GM19351 (cell line): Measurements from ENCODE around the gene WIPI1.
"Not testable (repeated sequence)": the region's sequence is repeated elsewhere in the genome, so short reads cannot be mapped to it uniquely, and the experiment has no call there.

Experiments used
- ATAC-seq: cut with Tn5 transposase; IDR thresholded peaks from one replicate; pipeline ENCODE4 v1.9.1; 2021; ENCODE audit warnings: mild to moderate bottlenecking, moderate library complexity; ENCODE audit not compliant: unreplicated experiment

The WIPI1 gene

GRCh38 chr17:68387435-68388218 lies 69.7 kb downstream of the WIPI1 start:
- ATAC-seq, result no peak

- ATAC-seq, result no peak
These were observed 71.6 kb downstream of the WIPI1 start for GRCh38 chr17:68385490-68386215.

DNA sequence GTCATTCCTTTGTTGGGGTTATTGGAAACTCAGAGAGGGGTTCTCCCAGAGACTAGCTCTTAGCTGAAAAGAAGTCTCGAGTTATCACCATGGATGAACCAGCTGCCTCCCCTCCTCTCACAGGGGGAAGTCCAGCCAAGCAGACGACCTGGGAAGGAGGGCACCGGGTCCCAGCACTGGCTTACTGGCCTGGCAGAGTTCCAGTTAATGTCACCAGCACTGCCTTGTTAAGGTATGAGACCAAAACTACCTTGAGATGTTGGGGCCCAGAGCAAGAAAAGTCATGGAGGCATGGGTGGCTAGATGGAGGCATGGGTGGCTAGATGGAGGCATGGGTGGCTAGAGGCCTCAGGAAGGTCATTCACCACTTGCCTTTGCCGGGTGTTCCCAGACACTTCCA lies 72.4 kb downstream of the WIPI1 start:
- no peak for ATAC-seq

DNA sequence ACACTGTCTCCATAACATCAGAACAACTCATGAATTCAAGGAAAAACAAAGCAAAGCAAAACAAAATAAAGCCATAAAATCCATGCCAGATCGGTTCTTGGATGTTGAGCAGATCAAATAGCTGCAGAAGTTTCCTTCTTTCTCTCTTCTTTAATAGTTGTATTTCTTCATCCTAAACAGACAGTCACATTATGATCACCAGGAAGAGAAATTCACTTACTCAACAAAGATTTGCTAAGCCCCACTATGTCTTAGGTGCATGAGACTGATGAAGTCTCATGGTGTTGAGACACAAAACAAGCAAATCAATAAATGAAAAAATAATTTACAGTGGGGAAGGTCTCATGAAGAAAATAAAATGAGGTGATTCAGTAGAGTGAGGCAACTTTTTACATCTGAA lies 72.8 kb downstream of the WIPI1 start:
- no peak for ATAC-seq

DNA sequence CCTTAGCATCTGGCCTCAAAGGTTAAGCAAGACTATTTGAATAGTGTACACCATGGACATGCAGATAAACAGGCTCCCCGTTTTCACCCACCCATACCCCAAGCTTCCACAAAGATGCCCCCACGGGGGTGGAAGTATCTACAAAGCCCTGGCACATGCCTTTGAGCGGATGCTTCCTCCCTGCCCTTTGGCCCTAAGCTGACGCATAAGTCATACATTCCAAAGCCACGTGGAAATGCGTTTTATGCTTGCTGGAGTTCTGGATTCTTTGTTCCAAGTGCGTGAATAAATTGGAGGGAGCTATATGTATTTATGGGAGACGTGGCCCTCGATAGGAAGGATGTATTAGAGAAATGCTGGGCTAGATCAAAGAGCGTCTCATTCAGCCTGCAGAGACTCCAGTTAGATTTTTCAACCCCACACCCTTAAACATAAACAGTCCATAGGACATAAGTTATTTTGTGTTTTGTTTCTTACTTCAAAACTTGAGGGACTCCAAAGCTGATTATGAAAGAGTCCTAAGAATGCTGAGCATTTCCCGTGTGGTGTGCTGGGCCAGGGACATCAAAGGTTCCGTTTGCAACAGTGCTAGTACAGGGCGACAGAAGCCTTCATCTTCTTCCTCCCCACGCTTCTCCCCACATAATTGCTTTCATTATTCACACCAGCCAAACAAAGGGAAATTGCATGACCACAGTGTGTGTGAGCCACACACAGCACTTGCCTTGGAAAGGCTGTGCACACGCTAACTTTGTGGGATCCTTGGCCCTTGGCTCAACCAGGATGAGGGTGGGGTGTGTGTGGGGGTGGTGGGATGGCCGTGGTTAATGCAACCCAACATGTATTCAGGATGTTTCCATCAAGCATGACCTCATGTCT lies 73.6 kb downstream of the WIPI1 start:
- ATAC-seq, result no peak

DNA sequence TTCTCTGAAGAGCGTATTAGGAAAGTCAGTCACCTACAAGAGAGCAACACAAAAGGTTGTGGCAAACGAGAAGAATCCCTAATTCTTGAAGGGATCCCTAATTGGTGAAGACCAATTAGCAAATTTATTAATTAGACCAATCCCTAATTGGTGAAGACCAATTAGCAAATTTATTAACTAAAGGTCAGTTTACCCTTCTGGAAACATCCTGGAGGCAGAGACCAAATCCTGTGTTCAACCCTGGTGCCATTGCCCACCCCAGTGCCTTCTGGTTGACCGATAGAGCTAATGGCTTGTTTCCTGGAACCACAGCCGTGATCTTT lies 74.2 kb downstream of the WIPI1 start:
- no peak for ATAC-seq

- no peak for ATAC-seq
These were observed 74.7 kb downstream of the WIPI1 start for GRCh38 chr17:68382582-68383085.

DNA sequence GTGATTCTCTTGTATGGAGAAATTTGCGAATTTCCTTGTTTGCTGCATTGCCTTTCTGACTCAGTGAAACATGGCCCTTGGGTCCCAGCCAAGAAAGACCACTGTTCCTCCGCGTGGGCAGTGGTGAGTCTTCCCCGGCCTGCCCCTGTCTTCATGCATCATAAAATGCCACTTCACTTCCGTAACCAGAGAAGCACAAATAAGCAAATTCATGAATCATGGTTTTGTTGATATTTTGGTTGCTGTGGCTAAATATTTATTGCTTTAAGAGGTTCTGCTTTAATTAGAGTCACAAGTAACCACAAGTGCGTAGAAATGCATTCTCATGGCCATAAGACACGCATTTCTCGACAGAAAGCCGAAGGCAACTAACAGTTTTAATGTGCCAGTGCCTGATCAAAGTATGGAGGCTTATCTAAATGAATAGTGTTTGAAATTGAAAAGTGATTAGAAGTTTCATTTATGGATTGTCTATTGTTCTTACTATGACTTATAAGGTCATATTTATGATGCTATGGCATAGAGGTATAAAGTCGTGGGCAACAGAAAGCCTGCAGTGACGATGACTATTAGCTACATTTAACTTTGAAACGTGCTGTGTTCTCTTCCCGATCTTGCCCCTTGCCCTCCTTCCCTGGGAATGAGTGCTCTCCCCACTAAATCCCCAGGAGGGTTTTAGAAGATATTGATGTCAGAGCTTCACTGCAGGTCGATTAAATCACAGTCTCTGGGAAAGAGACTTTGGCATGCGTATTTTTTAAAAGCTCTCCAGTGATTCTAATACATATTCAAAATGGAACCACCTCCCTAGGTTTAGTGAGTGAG lies 76.0 kb downstream of the WIPI1 start:
- ATAC-seq, result peak; percentile 65

DNA sequence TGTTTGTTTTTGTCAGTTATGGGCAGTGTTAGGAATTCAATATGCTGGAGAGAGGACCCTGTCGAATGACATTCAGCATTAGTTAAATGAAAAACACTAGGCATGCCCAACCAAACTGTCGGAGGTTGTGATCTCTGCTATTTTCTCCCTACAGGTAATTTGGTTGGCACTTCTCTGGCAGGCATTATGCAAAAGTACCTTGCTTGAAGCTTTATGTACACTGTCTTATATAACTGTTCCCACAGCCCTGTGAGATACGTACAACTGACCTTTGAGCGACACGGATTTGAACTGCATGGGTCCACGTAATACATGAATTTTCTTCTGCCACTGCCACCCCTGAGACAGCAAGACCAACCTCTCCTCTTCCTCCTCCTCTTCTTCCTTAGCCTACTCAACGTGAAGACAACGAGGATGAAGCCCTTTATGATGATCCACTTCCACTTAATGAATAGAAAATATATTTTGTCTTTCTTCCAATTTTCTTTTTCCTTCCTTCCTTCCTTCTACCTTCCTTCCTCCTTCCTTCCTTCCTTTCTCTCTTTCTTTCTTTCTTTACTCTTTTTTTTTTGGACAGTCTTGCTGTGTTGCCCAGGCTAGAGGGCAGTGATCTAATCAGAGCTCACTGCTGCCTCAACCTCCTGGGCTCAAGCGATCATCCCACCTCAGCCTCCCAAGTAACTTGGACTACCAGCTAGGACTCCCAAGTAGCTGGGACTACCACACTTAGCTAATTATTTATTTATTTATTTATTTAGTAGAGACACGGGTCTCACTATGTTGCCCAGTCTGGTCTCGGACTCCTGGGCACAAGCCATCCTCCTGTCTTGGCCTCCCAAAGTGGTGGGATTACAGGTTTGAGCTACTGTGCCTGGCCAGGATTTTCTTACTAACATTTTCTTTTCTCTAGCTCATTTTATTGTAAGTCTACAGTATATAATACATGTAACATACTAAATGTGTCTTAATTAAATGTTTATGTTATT lies 77.3 kb downstream of the WIPI1 start:
- ATAC-seq, result no peak

GRCh38 chr17:68379177-68379510 lies 78.2 kb downstream of the WIPI1 start:
- ATAC-seq, result no peak

- ATAC-seq, result no peak
These were observed 78.8 kb downstream of the WIPI1 start for GRCh38 chr17:68378268-68379176.

DNA sequence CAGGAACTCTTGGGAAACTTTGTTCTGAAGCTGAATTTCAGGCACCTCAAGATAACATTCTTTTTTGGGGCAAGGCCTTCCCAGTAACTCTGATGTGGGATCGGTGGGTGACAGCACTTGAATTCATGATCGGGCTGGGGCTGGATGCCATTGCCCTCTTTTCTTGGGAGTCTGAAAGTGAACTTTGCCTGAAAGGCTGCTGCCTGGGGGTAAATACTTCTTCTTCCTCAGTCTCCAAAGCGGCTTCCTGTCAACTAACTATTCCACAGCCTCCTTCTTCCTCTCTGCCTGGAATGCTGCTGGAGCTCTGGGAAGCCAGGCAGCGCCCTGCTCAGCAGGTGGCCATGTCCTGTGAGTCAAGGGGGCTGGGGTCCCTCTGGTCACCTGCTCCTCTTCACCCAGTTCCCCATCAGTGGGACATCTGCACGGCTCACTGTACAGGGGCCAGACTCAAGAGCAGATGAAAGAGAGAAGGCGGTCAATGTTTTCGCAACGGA lies 79.5 kb downstream of the WIPI1 start:
- ATAC-seq, result no peak

DNA sequence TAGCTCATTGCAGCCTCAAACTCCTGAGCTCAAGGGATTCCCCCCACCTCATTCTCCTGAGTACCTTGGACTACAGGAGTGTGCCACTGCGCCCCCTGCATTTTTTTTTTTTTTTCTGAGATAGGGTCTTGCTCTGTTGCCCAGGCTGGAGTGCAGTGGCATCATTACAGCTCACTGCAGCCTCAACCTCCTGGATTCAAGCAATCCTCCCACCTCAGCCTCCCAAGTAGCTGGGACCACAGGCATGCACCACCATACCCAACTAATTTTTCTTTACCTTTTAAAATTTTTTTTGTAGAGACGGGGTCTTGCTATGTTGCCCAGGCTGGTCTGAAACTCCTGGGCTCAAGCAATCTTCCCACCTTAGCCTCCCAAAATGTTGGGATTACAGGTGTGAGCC lies 81.1 kb downstream of the WIPI1 start:
- ATAC-seq, result not testable (repeated sequence)

- ATAC-seq, result no peak
These were observed 81.7 kb downstream of the WIPI1 start for GRCh38 chr17:68375566-68375965.
